ENCODE measurements around the gene CKB.

DNA sequence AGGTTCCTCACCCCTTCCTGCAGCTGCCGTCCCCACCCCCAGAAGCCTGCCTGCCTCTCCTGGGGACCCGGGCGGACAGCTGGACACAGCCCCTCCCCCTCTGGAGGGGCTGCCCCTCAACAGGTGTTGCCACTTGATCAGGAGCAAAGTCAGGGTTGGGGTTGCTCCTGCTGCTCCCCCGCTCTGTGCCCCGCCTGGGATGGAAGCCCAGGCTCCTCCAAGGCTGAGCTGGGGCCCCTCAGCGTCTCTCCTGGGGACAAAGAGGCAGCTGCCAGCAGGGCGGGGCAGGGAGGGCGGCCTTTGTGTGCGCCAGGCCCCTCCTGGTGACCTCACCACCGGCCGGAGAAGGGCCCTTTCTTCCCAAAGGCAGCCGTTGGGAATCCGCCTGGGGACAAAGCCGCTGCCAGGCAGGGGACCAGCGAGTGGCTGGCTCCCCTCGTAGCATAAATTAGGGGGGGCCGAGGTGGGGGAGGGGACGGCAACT, 20.0 kb upstream of the CKB start:
- TF ChIP-seq, protein P1, sequence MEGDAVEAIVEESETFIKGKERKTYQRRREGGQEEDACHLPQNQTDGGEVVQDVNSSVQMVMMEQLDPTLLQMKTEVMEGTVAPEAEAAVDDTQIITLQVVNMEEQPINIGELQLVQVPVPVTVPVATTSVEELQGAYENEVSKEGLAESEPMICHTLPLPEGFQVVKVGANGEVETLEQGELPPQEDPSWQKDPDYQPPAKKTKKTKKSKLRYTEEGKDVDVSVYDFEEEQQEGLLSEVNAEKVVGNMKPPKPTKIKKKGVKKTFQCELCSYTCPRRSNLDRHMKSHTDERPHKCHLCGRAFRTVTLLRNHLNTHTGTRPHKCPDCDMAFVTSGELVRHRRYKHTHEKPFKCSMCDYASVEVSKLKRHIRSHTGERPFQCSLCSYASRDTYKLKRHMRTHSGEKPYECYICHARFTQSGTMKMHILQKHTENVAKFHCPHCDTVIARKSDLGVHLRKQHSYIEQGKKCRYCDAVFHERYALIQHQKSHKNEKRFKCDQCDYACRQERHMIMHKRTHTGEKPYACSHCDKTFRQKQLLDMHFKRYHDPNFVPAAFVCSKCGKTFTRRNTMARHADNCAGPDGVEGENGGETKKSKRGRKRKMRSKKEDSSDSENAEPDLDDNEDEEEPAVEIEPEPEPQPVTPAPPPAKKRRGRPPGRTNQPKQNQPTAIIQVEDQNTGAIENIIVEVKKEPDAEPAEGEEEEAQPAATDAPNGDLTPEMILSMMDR (IDR thresholded peaks at IDR 0.05 in 8 of 11, conservative IDR thresholded peaks at IDR 0.05 in 3 of 11): no peak
- TF ChIP-seq POLR2AphosphoS5 (IDR thresholded peaks at IDR 0.05): no peak
- TF ChIP-seq POLR2A (IDR thresholded peaks at IDR 0.05): no peak
